ENCODE measurements around the gene ISX. TPM values are rescaled to one million over a fixed set of nuclear protein-coding genes. Genes with fewer than 3 reads are reported as not detected.

Gene ISX
- total and polyA plus RNA-seq, 9 of the 15 experiments (the other 6 are each of a cell fraction or from before 2014, with no cell fraction given): 0.03 to 0.36 (median 0.07) TPM

DNA sequence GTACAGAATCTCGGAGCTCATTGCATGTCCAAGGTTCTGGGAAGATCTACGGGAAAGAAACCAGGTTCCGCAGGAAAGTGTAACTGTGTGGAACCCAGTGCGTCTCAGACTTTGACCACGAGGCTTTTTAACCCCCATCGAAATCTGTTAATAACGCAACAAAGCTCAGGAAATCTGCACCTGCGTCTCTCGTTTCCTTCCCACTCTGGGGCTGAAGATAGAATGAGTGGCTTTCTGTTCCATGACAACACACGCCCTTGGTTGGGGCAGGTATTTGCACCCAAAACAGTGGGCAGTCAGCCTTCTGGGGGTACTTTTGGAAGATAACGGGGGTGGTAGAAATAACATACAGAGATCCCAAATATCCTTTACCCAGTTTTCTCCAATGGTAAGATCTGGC is 38.5 kb downstream of the ISX start:
- H3K27ac ChIP-seq (ENCODE audit: extremely low read depth, low read depth, low read length): no peak overlapping the region
- H3K4me2 ChIP-seq (ENCODE audit: insufficient read depth, low read length): no peak overlapping the region
- H3K36me3 ChIP-seq (ENCODE audit: control insufficient read depth, insufficient read depth, low read length): no peaks in the 10 kb centered on the region
- FAIRE-seq: no peak
- no peaks in the 10 kb centered on the region; the same call in 1 of the 2 replicates for H3K9me3 ChIP-seq (replicated peaks; ENCODE audit: control insufficient read depth, insufficient read depth, low read depth, low read length)
- CTCF ChIA-PET (ENCODE audit: low intra/inter-chr PET ratio): no interaction called here
- H3K4me1 ChIP-seq (replicated peaks in 1 of 2; ENCODE audit: control insufficient read depth in 2 of 2, insufficient read depth in 2 of 2, low read length in 2 of 2): peaks cover 0 to 16% of the 10 kb centered on the region in 2 experiments; a peak in 3 of 5 replicates
- no peaks in the 10 kb centered on the region for H3K79me2 ChIP-seq (ENCODE audit: control insufficient read depth, insufficient read depth, low read length)
- H3K9ac ChIP-seq (ENCODE audit: insufficient read depth in 1 of 2, low read depth in 2 of 2, low read length in 2 of 2): no peak overlapping the region
- POLR2A ChIA-PET: interaction anchor here (0.9 to 1.0 kb wide), 3 partner anchors 9 to 24 kb away, joined by 3 read pairs; no protein-coding TSS in a partner anchor
- no peak for TF ChIP-seq MYNN (IDR thresholded peaks at IDR 0.05)
- TF ChIP-seq MYNN (CRISPR knock-in tag; IDR thresholded peaks at IDR 0.05): no peak
- TF ChIP-seq EWSR1 (IDR thresholded peaks at IDR 0.05; ENCODE audit: borderline replicate concordance, low read depth, partially characterized antibody): no peak
- no peak for TF ChIP-seq PREB (CRISPR knock-in tag; IDR thresholded peaks at IDR 0.05)
- TF ChIP-seq, protein P1, sequence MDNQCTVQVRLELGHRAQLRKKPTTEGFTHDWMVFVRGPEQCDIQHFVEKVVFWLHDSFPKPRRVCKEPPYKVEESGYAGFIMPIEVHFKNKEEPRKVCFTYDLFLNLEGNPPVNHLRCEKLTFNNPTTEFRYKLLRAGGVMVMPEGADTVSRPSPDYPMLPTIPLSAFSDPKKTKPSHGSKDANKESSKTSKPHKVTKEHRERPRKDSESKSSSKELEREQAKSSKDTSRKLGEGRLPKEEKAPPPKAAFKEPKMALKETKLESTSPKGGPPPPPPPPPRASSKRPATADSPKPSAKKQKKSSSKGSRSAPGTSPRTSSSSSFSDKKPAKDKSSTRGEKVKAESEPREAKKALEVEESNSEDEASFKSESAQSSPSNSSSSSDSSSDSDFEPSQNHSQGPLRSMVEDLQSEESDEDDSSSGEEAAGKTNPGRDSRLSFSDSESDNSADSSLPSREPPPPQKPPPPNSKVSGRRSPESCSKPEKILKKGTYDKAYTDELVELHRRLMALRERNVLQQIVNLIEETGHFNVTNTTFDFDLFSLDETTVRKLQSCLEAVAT (IDR thresholded peaks at IDR 0.05): no peak
- TF ChIP-seq, protein P2, sequence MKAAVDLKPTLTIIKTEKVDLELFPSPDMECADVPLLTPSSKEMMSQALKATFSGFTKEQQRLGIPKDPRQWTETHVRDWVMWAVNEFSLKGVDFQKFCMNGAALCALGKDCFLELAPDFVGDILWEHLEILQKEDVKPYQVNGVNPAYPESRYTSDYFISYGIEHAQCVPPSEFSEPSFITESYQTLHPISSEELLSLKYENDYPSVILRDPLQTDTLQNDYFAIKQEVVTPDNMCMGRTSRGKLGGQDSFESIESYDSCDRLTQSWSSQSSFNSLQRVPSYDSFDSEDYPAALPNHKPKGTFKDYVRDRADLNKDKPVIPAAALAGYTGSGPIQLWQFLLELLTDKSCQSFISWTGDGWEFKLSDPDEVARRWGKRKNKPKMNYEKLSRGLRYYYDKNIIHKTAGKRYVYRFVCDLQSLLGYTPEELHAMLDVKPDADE (conservative IDR thresholded peaks at IDR 0.05; ENCODE audit: control insufficient read depth, low read depth, low read length): no peak
- TF ChIP-seq, protein P3, sequence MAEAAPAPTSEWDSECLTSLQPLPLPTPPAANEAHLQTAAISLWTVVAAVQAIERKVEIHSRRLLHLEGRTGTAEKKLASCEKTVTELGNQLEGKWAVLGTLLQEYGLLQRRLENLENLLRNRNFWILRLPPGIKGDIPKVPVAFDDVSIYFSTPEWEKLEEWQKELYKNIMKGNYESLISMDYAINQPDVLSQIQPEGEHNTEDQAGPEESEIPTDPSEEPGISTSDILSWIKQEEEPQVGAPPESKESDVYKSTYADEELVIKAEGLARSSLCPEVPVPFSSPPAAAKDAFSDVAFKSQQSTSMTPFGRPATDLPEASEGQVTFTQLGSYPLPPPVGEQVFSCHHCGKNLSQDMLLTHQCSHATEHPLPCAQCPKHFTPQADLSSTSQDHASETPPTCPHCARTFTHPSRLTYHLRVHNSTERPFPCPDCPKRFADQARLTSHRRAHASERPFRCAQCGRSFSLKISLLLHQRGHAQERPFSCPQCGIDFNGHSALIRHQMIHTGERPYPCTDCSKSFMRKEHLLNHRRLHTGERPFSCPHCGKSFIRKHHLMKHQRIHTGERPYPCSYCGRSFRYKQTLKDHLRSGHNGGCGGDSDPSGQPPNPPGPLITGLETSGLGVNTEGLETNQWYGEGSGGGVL (CRISPR knock-in tag; IDR thresholded peaks at IDR 0.05): no peak
- no peak for TF ChIP-seq MCM2 (IDR thresholded peaks at IDR 0.05; ENCODE audit: low read depth)
- TF ChIP-seq HNRNPL (IDR thresholded peaks at IDR 0.05; ENCODE audit: low read depth, low read length): no peak
- no peak for TF ChIP-seq CTCFL (IDR thresholded peaks at IDR 0.05; ENCODE audit: borderline replicate concordance, insufficient read depth, low read depth, low read length, poor library complexity, severe bottlenecking)
- no peak for TF ChIP-seq SRF (CRISPR knock-in tag; IDR thresholded peaks at IDR 0.05)
- TF ChIP-seq, protein P4, sequence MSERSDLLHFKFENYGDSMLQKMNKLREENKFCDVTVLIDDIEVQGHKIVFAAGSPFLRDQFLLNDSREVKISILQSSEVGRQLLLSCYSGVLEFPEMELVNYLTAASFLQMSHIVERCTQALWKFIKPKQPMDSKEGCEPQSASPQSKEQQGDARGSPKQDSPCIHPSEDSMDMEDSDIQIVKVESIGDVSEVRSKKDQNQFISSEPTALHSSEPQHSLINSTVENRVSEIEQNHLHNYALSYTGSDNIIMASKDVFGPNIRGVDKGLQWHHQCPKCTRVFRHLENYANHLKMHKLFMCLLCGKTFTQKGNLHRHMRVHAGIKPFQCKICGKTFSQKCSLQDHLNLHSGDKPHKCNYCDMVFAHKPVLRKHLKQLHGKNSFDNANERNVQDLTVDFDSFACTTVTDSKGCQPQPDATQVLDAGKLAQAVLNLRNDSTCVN (CRISPR knock-in tag; IDR thresholded peaks at IDR 0.05): no peak
- DNase-seq (ENCODE audit: extremely low read depth in 1 of 4, low spot score in 3 of 4): no peak
- intact Hi-C loops (cut with micrococcal nuclease): no loop called here
- in situ Hi-C loops (cut with MboI): no loop called here
- no TSS peak for BruUV-seq (replicated peaks)
- H3K27me3 ChIP-seq (ENCODE audit: control insufficient read depth in 2 of 2, insufficient read depth in 2 of 2, low read length in 2 of 2): no peaks in the 10 kb centered on the region
- no peak overlapping the region for H3K4me3 ChIP-seq
- H2AFZ ChIP-seq (ENCODE audit: low read depth, low read length): no peak overlapping the region
- 83% methylated on average over 11 of the region's 11 CpGs for WGBS (ENCODE audit: insufficient coverage, low coverage, missing lambda C conversion rate)
- no peaks in the 10 kb centered on the region for H3K9me1 ChIP-seq (ENCODE audit: control insufficient read depth, insufficient read depth, low read length)
- no peaks in the 10 kb centered on the region for H4K20me1 ChIP-seq (replicated peaks; ENCODE audit: control insufficient read depth, insufficient read depth, low read length)
- ATAC-seq: no peak
